Stomach (tissue), 4 donors: ENCODE results near the gene SNAP47.

Source experiments
- CTCF ChIP-seq, 7 experiments: fragments of 450-650 bp in 4 of 7; fragments of 200-600 bp in 3 of 7; sonication (generic) in 3 of 7; IDR thresholded peaks; one replicate each; pipeline ENCODE4 v1.5.1; 2016 to 2019; ENCODE audit warnings: antibody characterized with exemption in 7 of 7, control low read depth in 2 of 7, mild to moderate bottlenecking in 1 of 7
- EP300 ChIP-seq: sonication (generic); formaldehyde crosslinking; IDR thresholded peaks from one replicate; pipeline ENCODE4 v1.6.1; 2017; ENCODE audit warnings: antibody characterized with exemption
- POLR2A ChIP-seq, 4 donors: fragments of 450-650 bp; IDR thresholded peaks; one replicate each; pipeline ENCODE4 v1.6.1; 2016; ENCODE audit warnings: antibody characterized with exemption in 4 of 4, control low read depth in 2 of 4, mild to moderate bottlenecking in 1 of 4, moderate library complexity in 1 of 4
- POLR2AphosphoS5 ChIP-seq, 3 donors: sonication (generic); formaldehyde crosslinking; IDR thresholded peaks; one replicate each; pipeline ENCODE4 v1.6.1; 2016; ENCODE audit warnings: antibody characterized with exemption in 3 of 3

GRCh38 chr1:227785805-227786671 lies 50.8 kb downstream of the SNAP47 start:
- TF ChIP-seq CTCF (IDR thresholded peaks at IDR 0.05) (no peak), POLR2AphosphoS5 (IDR thresholded peaks at IDR 0.05) (no peak), POLR2A (IDR thresholded peaks at IDR 0.05) (no peak), EP300 (no peak)
